Karpas-422 (cell line): ENCODE measurements around the gene MYH15. TPM values are rescaled to one million over a fixed set of nuclear protein-coding genes. Genes with fewer than 3 reads are reported as not detected.

Experiments
- DNase-seq: peaks from one replicate; pipeline ENCODE4 v3.0.0-alpha.2; 2015
- H2AFZ ChIP-seq: fragments of 200-600 bp; sonication (generic); 2 replicates; pipeline ENCODE4 v1.6.1; 2014; ENCODE audit warnings: antibody characterized with exemption, low read length, mixed read lengths
- H3K27ac ChIP-seq: fragments of 200-600 bp; sonication (generic); 2 replicates; pipeline ENCODE4 v1.5.1; 2014; ENCODE audit warnings: mild to moderate bottlenecking, low read length, moderate library complexity
- H3K27me3 ChIP-seq: fragments of 200-600 bp; sonication (generic); 2 replicates; pipeline ENCODE4 v1.6.1; 2014; ENCODE audit warnings: low read length, mixed read lengths
- H3K36me3 ChIP-seq: fragments of 200-600 bp; sonication (generic); 2 replicates; pipeline ENCODE4 v1.6.1; 2014; ENCODE audit warnings: low read length, mixed read lengths; ENCODE audit not compliant: insufficient read depth
- H3K4me1 ChIP-seq: fragments of 200-600 bp; sonication (generic); 2 replicates; pipeline ENCODE4 v1.6.1; 2014; ENCODE audit warnings: mild to moderate bottlenecking, low read length, mixed read lengths
- H3K4me2 ChIP-seq: fragments of 200-600 bp; sonication (generic); 2 replicates; pipeline ENCODE4 v1.6.1; 2014; ENCODE audit warnings: low read length, low read depth, mild to moderate bottlenecking; ENCODE audit not compliant: poor library complexity, severe bottlenecking
- H3K4me3 ChIP-seq: fragments of 200-600 bp; sonication (generic); 2 replicates; pipeline ENCODE4 v1.5.1; 2014; ENCODE audit warnings: mild to moderate bottlenecking, antibody characterized with exemption, low read length, mixed read lengths
- H3K79me2 ChIP-seq: fragments of 200-600 bp; sonication (generic); 2 replicates; pipeline ENCODE4 v1.6.1; 2014; ENCODE audit warnings: mild to moderate bottlenecking, low read length, mixed read lengths
- H3K9ac ChIP-seq: fragments of 200-600 bp; sonication (generic); 2 replicates; pipeline ENCODE4 v1.6.0; 2014; ENCODE audit warnings: low read length
- H3K9me2 ChIP-seq: fragments of 200-600 bp; sonication (generic), shearing (Covaris generic); replicated peaks from 2 replicates; pipeline ENCODE4 v1.6.0; 2014; ENCODE audit warnings: mild to moderate bottlenecking, low read length, moderate library complexity; ENCODE audit not compliant: insufficient read depth
- H3K9me3 ChIP-seq: fragments of 300-700, 200-600 bp; sonication (generic); 2 replicates; pipeline ENCODE4 v1.6.1; 2014; ENCODE audit warnings: low read length, mixed read lengths
- H4K20me1 ChIP-seq: fragments of 200-600 bp; sonication (generic); 2 replicates; pipeline ENCODE4 v1.6.1; 2014; ENCODE audit warnings: mild to moderate bottlenecking, antibody characterized with exemption, low read length, low read depth; ENCODE audit not compliant: insufficient read depth
- total RNA-seq: library from RNA; depleted of rRNA; stranded (reverse); fragments of >200 nt; shearing (Covaris generic); gene quantifications from 2 replicates; pipeline ENCODE4 v1.2.3, GENCODE V29; 2014; ENCODE audit warnings: low replicate concordance; rRNA removed

Gene MYH15
- total RNA-seq, 1 experiment from 2014 or later, result not detected

- no peak overlapping the region for H2AFZ ChIP-seq
- H3K4me3 ChIP-seq, result no peak overlapping the region
- H4K20me1 ChIP-seq, result no peaks in the 10 kb centered on the region
- no peaks in the 10 kb centered on the region for H3K9me2 ChIP-seq
- H3K27ac ChIP-seq, result no peak overlapping the region
- no peak for DNase-seq
- H3K9me3 ChIP-seq, result no peaks in the 10 kb centered on the region
- H3K36me3 ChIP-seq, result no peaks in the 10 kb centered on the region
- no peaks in the 10 kb centered on the region for H3K79me2 ChIP-seq
- H3K4me2 ChIP-seq, result no peak overlapping the region
- H3K9ac ChIP-seq, result no peak overlapping the region
- no peaks in the 10 kb centered on the region for H3K27me3 ChIP-seq
- no peaks in the 10 kb centered on the region for H3K4me1 ChIP-seq
These were observed 171.4 kb downstream of the MYH15 start for GRCh38 chr3:108338901-108339545.

GRCh38 chr3:108334701-108335100 lies 175.7 kb downstream of the MYH15 start:
- Histone ChIP-seq H3K4me1 (no peaks in the 10 kb centered on the region), H3K27me3 (no peaks in the 10 kb centered on the region), H3K9me2 (no peaks in the 10 kb centered on the region), H3K4me3 (no peak overlapping the region), H3K9me3 (no peaks in the 10 kb centered on the region), H2AFZ (no peak overlapping the region), H4K20me1 (no peaks in the 10 kb centered on the region), H3K36me3 (no peaks in the 10 kb centered on the region), H3K9ac (no peak overlapping the region), H3K79me2 (no peaks in the 10 kb centered on the region), H3K4me2 (no peak overlapping the region), H3K27ac (no peak overlapping the region)
- DNase-seq, result no peak

- no peak overlapping the region for H3K4me3 ChIP-seq
- no peak overlapping the region for H3K4me2 ChIP-seq
- H3K36me3 ChIP-seq, result no peaks in the 10 kb centered on the region
- no peak overlapping the region for H2AFZ ChIP-seq
- H3K9me3 ChIP-seq, result no peaks in the 10 kb centered on the region
- no peak overlapping the region for H3K27ac ChIP-seq
- no peaks in the 10 kb centered on the region for H3K79me2 ChIP-seq
- no peak for DNase-seq
- H3K9ac ChIP-seq, result no peak overlapping the region
- H3K9me2 ChIP-seq, result no peaks in the 10 kb centered on the region
- H3K4me1 ChIP-seq, result no peaks in the 10 kb centered on the region
- no peaks in the 10 kb centered on the region for H4K20me1 ChIP-seq
- H3K27me3 ChIP-seq, result no peaks in the 10 kb centered on the region
These were observed 176.4 kb downstream of the MYH15 start for GRCh38 chr3:108333961-108334360.

- Histone ChIP-seq H3K4me3 (no peak overlapping the region), H3K79me2 (no peaks in the 10 kb centered on the region), H3K9ac (no peak overlapping the region), H4K20me1 (no peaks in the 10 kb centered on the region), H3K4me1 (no peaks in the 10 kb centered on the region), H3K27me3 (no peaks in the 10 kb centered on the region), H3K27ac (no peak overlapping the region), H3K9me3 (no peaks in the 10 kb centered on the region), H3K9me2 (no peaks in the 10 kb centered on the region), H2AFZ (no peak overlapping the region), H3K4me2 (no peak overlapping the region), H3K36me3 (no peaks in the 10 kb centered on the region)
- no peak for DNase-seq
These were observed 178.6 kb downstream of the MYH15 start for GRCh38 chr3:108331792-108332191.

Other genes starting within 250 kb of the MYH15 start
- gene HHLA2, start 214.0 kb downstream of the MYH15 start, total RNA-seq, result not detected in 2 replicates
- 27.4 and 37.8 TPM in 2 replicates for gene CIP2A, start 78.8 kb upstream of the MYH15 start, total RNA-seq
- gene DZIP3, start 79.1 kb upstream of the MYH15 start, total RNA-seq, result 9.3 and 15.7 TPM in 2 replicates
- gene RETNLB, start 246.8 kb upstream of the MYH15 start, total RNA-seq, result not detected in 2 replicates